Stimulated activated CD8-positive, alpha-beta memory T cell treated with anti-CD3 and anti-CD28 coated beads, Interleukin-15, amount 100 ng/mL, for 4 hours (primary cell): ENCODE results near the gene SLAMF8.

ENCODE experiments used
- DNase-seq, 2 donors: peaks; one replicate each; pipeline ENCODE4 v3.0.0-alpha.2; 2020; ENCODE audit warnings: low read depth in 2 of 2

SLAMF8 gene

GRCh38 chr1:159821171-159821867, 5.4 kb upstream of the SLAMF8 start:
- no peak for DNase-seq

GRCh38 chr1:159823406-159823805, 3.3 kb upstream of the SLAMF8 start:
- DNase-seq: no peak

- no peak for DNase-seq
Observed at GRCh38 chr1:159825564-159825963, 1.1 kb upstream of the SLAMF8 start.

GRCh38 chr1:159827102-159827490, 423 bp downstream of the SLAMF8 start:
- DNase-seq: no peak

GRCh38 chr1:159827549-159827948, 876 bp downstream of the SLAMF8 start:
- no peak for DNase-seq

- DNase-seq: no peak
Observed at GRCh38 chr1:159828176-159828575, 1.5 kb downstream of the SLAMF8 start.

GRCh38 chr1:159828581-159829272, 2.1 kb downstream of the SLAMF8 start:
- DNase-seq: no peak

- DNase-seq: no peak
Observed at GRCh38 chr1:159829273-159829634, 2.6 kb downstream of the SLAMF8 start.

- DNase-seq: no peak
Observed at GRCh38 chr1:159829822-159830465, 3.3 kb downstream of the SLAMF8 start.

- no peak for DNase-seq
Observed at GRCh38 chr1:159830722-159831121, 4.0 kb downstream of the SLAMF8 start.

GRCh38 chr1:159831412-159832141, 4.9 kb downstream of the SLAMF8 start:
- DNase-seq: no peak

GRCh38 chr1:159832309-159832708, 5.6 kb downstream of the SLAMF8 start:
- no peak for DNase-seq

- DNase-seq: no peak
Observed at GRCh38 chr1:159835356-159835755, 8.7 kb downstream of the SLAMF8 start.

- no peak for DNase-seq
Observed at GRCh38 chr1:159835862-159836525, 9.3 kb downstream of the SLAMF8 start.

- DNase-seq: no peak
Observed at GRCh38 chr1:159838715-159839114, 12.0 kb downstream of the SLAMF8 start.

- DNase-seq: no peak
Observed at GRCh38 chr1:159839116-159839849, 12.6 kb downstream of the SLAMF8 start.

- DNase-seq: no peak
Observed at GRCh38 chr1:159841749-159842148, 15.1 kb downstream of the SLAMF8 start.

GRCh38 chr1:159843459-159843858, 16.8 kb downstream of the SLAMF8 start:
- no peak for DNase-seq

GRCh38 chr1:159845751-159846629, 19.3 kb downstream of the SLAMF8 start:
- no peak for DNase-seq

- no peak for DNase-seq
Observed at GRCh38 chr1:159847231-159847630, 20.6 kb downstream of the SLAMF8 start.
